Caki2 (cell line): ENCODE results near the gene SH2D3C. TPM values are rescaled to one million over a fixed set of nuclear protein-coding genes. Genes with fewer than 3 reads are reported as not detected.
A peak's percentile ranks its signal among the peaks of the same experiment; 100 is the strongest.

Experiments used
- DNase-seq: peaks from one replicate; pipeline ENCODE4 v3.0.0-alpha.2; 2015; ENCODE audit warnings: low read depth
- in situ Hi-C: cut with HindIII; loops from 2 replicates; pipeline ENCODE4 v1.10.0; 2016; ENCODE audit warnings: low sequenced_read_pairs, low pct_unique_long_range_greater_than_20kb, mixed read lengths
- total RNA-seq: library from RNA; depleted of rRNA; stranded (reverse); fragments of >200 nt; shearing (Covaris generic); gene quantifications from 2 replicates; pipeline ENCODE4 v1.2.3, GENCODE V29; 2014; ENCODE audit warnings: low replicate concordance

The SH2D3C gene
- total RNA-seq, 1 experiment from 2014 or later = not detected

- no peak for DNase-seq
- in situ Hi-C loops = no loop called here
Measured at GRCh38 chr9:127734247-127734746, 44.2 kb downstream of the SH2D3C start.

- in situ Hi-C loops = no loop called here
- no peak for DNase-seq
Measured at GRCh38 chr9:127733614-127734013, 44.9 kb downstream of the SH2D3C start.

DNA sequence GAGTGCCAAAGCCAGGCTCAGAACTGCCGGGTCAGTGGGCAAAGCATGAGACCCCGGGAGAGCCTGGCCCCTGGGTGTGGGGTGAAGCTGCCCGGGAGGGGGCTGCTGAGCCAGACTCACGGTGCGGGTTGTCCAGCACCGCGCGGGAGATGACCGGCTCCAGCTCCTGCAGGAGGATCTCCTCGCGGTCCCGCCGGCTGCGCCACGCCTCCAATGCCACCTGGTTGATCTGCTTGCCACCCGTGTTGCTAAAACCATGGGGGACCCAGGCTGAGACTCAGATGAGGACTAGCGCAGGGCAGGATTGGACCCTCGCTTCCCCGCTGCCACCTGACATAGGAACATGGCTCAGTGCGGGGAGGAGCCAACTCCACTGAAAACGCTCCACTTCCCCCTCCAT, 46.0 kb downstream of the SH2D3C start:
- DNase-seq = no peak
- in situ Hi-C loops = no loop called here

DNA sequence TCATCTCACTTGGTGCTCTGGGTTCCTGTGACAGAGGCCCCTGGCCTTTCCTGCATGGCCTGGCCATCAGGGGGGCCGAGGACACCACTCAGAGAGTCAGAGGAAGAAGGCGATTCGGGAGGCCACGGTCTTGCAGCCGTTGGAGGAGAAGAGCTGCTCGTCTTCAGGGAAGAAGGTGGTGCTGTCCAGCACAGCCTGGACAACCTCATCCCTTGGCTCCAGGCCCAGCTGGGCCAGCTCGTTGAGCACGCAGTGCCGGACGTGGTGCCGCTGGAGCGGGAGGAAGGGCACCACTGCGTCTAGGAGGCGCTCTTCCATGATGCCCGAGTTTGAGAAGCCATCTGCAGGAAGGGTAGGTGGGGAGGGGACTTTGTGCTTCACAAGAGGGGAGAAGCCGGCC, 46.5 kb downstream of the SH2D3C start:
- in situ Hi-C loops = no loop called here
- DNase-seq = no peak

- in situ Hi-C loops = no loop called here
- DNase-seq = no peak
Measured at GRCh38 chr9:127730799-127731410, 47.6 kb downstream of the SH2D3C start.

DNA sequence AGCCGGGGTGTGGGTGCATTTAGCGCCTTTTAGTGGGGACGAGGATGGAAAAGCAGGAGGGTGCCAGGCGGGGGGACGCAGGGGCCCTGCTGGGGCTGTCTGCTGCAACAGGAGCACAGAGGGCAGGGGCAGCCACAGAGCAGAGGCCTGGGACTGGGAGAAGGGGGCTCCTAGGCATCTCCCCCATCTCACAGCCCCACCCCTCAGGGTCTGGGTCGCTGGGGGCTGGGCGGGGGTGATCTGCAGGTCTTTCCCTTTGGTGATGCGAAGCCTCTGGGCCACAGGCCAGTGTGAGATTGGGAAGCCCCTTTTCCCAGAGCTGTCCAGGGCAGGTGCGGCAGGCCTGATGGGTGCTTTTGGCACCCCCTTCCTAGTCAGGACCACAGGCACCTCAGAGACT, 48.2 kb downstream of the SH2D3C start:
- in situ Hi-C loops = no loop called here
- DNase-seq = no peak

GRCh38 chr9:127729522-127730256, 48.8 kb downstream of the SH2D3C start:
- DNase-seq = no peak
- in situ Hi-C loops = no loop called here

DNA sequence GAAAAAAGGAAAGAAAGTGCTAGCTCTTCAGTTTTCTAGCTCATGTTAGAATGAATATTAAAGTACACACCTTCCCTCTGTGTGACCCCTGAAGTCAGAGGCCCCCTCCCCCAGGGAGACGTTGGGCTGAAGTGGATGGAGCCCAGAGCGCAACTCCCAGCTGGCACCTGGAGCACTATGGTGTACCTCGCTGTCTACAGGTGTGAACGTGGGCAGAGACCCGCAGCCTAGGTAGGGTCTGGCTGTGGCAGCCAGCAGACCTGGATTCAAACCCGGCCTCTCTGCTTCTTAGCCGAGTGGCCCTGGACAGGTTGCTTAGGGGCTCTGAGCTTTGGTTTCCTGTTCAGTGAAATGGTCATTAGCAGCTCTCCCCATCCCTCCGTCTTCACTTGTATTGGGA, 49.7 kb downstream of the SH2D3C start:
- in situ Hi-C loops = no loop called here
- DNase-seq = no peak

GRCh38 chr9:127726871-127727270, 51.6 kb downstream of the SH2D3C start:
- DNase-seq = no peak
- in situ Hi-C loops = no loop called here

DNA sequence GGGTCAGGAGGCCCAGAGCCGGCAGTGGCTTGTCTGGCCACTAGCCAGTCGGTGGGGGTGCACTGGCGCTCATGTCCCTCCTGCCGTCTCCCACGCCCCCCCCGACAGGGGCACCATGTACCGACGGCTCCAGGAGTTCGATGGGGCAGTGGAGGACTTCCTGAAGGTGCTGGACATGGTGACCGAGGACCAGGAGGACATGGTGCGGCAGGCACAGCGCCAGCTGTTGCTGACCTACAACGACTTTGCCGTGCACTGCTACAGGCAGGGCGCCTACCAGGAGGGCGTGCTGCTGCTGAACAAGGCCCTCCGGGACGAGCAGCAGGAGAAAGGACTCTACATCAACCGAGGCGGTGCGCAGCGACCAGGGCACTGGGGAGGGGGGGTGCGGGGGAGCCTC, 54.5 kb downstream of the SH2D3C start:
- in situ Hi-C loops = no loop called here
- DNase-seq = no peak

DNA sequence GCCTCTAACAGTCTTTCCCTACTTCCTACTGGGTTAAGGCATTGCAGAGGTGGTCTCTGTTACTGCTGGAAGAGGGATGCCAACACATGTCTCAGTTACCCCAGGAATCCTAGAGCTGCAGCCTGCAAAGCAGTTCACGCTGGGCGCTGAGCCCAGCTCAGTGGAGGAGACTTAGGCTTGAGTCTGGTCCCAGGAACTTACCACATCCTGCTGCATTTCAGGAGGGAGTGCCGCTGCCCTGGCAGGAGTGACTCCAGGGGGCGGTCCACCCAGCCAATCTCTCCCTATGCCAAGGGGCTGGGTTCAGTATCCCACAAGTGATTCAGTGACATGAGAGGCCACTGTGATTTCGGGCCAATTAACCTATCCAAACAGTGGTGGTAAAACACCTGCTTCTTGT, 55.0 kb downstream of the SH2D3C start:
- DNase-seq = no peak
- in situ Hi-C loops = no loop called here

DNA sequence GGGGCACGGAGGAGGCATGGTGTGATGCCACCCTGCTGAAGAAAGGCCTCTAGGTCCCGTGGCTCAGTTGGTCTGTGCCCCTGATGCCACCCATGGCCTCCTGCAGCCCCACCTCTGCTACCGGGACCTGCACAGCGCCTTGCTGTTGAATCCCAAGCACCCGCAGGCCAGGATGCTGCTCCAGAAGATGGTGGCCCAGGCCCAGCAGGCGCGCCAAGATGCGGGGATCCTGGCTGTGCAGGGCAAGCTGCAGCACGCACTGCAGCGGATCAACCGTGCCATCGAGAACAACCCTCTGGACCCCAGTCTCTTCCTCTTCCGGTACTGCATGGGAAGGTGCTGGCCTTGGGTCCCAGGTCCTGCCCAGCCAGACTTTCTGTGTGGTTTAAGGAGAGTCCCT, 55.5 kb downstream of the SH2D3C start:
- in situ Hi-C loops = no loop called here
- no peak for DNase-seq

DNA sequence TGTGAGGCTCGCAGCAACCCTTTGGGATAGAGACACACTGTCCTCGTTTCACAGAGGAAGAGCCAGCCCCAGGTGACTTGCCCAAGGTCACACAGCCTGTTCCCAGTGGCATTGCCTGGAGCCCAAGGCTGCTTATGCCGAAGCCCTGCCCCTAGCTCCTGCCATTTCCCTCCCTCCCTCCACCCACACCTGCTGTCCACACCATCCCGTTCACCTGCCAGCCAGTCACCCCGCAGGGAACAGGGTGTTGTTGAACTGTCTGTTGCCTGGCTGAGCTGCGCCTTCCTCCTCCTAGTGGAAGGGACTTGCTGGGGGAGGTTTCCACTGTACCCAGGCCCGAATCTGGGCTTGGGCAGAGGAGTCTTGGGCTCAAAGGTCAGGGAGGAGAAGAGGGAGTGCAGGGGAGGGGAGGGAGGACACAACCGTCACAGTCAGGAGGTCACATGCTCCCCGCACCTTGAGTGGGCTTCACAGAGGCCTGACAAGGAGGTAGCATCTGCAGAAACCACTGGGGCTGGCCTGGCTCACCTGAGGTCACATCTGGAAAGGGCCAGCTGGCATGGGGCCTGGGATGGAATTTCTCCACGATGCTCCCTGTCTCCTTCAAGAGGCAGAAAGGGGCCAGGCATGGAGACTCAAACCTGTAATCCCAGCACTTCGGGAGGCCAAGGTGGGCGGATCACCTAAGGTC, 56.3 kb downstream of the SH2D3C start:
- DNase-seq = no peak
- in situ Hi-C loops = no loop called here

GRCh38 chr9:127721391-127721821, 57.1 kb downstream of the SH2D3C start:
- DNase-seq = peak; percentile 39
- in situ Hi-C loops = no loop called here

DNA sequence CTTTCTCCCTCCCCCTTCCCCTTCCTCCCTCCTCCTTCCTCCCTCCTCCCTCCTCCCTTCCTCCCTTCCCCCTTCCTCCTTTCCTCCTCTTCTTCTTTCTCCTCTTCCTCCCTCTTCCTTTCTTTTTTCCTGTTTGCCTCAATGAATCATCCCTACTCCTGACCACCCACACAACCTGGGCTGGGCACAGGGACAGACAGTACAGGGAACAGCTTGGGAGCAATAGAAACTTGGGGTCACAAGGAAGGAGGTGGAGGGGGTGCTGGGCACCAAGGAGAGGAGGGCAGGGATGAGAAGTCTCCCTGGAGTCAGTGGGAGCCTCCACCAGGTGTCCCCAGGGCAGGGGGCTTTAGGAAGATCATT, 57.6 kb downstream of the SH2D3C start:
- DNase-seq = no peak
- in situ Hi-C loops = no loop called here

DNA sequence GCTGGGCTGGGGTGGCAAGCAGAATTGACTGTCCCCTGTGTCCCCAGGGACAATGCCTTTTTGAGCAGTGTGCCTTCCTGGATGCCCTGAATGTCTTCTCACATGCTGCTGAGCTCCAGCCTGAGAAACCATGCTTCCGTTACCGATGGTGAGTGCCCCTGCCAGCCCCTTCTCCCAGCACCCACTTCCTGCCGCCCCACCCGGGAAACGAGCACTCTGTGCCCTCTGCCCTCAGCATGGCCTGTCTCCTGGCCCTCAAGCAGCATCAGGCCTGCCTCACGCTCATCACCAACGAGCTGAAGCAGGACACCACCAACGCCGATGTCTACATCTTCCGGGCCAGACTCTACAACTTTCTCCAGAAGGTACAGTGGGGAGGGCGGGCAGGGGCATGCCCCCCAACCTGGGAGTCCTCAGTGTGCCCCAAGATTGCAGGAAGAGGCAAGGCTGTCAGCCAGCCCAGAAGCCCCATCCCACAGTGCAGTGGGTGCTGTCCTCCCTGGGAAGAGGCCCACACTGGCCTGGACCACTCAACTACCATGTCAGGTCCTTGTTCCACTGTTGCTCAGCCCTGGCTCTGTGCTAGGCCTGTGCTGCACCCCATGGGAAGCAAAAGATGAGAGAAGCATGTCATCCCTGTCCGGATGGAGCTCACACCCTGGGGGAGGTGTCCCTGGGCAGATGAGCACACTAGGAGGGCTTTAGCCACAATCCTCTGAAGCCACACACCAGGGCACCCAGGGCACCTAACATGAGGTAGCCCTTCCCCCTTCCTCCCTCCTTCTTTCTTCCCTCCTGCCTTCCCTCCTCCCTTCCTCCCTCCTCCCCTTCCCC, 58.2 kb downstream of the SH2D3C start:
- in situ Hi-C loops = no loop called here
- no peak for DNase-seq

GRCh38 chr9:127717766-127718165, 60.7 kb downstream of the SH2D3C start:
- in situ Hi-C loops = no loop called here
- no peak for DNase-seq

- in situ Hi-C loops = no loop called here
Measured at GRCh38 chr9:127716412-127716811, 62.1 kb downstream of the SH2D3C start.

More at GRCh38 chr9:127716412-127716811, 62.1 kb downstream of the SH2D3C start:
- no peak for DNase-seq
